DMS79 treated with DMSO at 0.1 percent for 48 hours (cell line): ENCODE results near the gene LCMT1.
"Not testable (repeated sequence)": the region's sequence is repeated elsewhere in the genome, so short reads cannot be mapped to it uniquely, and the experiment has no call there.

ENCODE experiments used
- DNase-seq: peaks from one replicate; lab custom pipeline; 2025; lab: John Stamatoyannopoulos, UW

Gene LCMT1

GRCh38 chr16:25143928-25144327, 32.4 kb downstream of the LCMT1 start:
- DNase-seq, result no peak

GRCh38 chr16:25148568-25149215, 37.1 kb downstream of the LCMT1 start:
- no peak for DNase-seq

GRCh38 chr16:25151996-25152395, 40.5 kb downstream of the LCMT1 start:
- no peak for DNase-seq

GRCh38 chr16:25155553-25156460, 44.3 kb downstream of the LCMT1 start:
- DNase-seq, result no peak

GRCh38 chr16:25157271-25157875, 45.8 kb downstream of the LCMT1 start:
- peak; percentile 39 for DNase-seq

DNA sequence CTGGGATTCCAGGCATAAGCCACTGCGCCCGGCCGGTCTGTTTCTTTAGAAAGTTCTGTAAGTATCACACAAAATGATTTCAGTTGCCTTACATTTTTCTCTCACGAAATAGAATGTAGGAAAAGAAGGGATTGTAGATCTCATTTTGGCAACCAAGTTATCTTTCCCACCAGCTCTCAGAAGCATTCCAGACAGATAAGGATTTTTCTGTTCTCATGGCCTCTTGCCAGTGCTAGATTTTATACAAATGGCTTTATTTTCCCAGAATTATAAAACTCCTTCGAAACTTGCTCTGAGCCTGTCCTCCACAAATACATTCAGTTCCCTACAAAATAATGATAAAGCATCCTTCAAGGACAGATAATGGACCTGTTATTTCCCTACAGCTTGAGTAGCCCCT, 46.9 kb downstream of the LCMT1 start:
- no peak for DNase-seq

DNA sequence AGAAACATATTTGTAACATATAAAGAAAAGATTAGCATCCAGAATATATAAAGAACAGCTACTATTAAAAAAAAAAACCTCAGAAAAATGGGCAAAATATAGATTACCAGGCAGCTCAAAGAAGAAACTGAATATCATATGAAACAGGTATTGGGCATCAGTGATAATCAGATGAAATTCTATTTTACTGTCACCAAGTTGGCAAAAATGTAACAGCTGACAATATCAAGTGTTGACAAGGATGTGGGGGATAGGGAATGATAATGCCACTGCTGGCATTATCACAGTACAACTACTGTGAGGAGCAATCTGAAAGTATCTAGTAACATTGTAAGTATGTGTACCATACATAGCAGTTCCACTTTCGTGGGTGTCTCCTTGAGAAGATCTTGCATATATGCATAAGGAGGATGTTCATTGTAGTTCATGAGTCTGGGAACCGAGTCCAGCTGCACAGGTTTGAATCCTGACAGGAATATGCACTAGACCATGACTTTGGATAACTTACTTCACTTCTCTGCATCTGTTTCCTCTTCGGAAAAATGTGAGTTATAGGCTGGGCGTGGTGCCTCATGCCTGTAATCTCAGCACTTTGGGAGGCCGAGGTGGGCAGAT, 50.3 kb downstream of the LCMT1 start:
- DNase-seq, result no peak

DNA sequence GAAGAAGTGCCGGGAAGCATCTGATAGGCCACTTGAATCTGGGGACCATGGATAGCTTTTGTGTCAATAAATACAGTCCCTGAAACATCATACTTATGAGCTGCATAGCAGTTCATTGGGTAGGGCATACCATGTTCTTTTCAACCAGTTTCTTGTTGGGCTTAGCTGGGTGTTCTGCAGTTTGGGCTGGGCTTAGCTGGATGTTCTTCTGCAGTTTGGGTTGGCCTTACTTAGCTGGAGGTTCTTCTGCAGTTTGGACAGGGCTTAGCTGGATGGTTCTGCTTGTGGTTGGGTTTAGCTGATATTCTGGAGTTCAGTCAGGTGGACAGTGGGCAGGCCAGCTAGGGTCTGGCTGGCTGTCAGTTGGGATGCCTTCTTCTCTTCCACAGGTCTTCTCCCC, 52.1 kb downstream of the LCMT1 start:
- no peak for DNase-seq

- DNase-seq, result no peak
Observed at GRCh38 chr16:25165284-25165683, 53.7 kb downstream of the LCMT1 start.

DNA sequence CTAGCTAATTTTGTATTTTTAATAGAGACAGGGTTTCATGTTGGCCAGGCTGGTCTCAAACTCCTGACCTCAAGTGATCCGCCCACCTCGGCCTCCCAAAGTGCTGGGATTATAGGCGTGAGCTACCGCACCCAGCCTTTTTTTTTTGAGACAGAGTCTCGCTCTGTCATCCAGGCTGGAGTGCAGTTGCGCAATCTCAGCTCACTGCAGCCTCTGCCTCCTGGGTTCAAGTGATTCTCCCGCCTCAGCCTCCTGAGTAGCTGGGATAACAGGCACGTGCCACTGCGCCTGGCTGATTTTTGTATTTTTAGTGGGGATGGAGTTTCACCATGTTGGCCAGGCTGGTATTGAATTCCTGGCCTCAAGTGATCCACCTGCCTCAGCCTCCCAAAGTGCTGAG, 56.4 kb downstream of the LCMT1 start:
- not testable (repeated sequence) for DNase-seq

- DNase-seq, result no peak
Observed at GRCh38 chr16:25171390-25171789, 59.8 kb downstream of the LCMT1 start.

- no peak for DNase-seq
Observed at GRCh38 chr16:25172831-25173230, 61.3 kb downstream of the LCMT1 start.

GRCh38 chr16:25174285-25174684, 62.7 kb downstream of the LCMT1 start:
- no peak for DNase-seq

- no peak for DNase-seq
Observed at GRCh38 chr16:25176136-25176535, 64.6 kb downstream of the LCMT1 start.

GRCh38 chr16:25177512-25177830, 65.9 kb downstream of the LCMT1 start:
- no peak for DNase-seq

DNA sequence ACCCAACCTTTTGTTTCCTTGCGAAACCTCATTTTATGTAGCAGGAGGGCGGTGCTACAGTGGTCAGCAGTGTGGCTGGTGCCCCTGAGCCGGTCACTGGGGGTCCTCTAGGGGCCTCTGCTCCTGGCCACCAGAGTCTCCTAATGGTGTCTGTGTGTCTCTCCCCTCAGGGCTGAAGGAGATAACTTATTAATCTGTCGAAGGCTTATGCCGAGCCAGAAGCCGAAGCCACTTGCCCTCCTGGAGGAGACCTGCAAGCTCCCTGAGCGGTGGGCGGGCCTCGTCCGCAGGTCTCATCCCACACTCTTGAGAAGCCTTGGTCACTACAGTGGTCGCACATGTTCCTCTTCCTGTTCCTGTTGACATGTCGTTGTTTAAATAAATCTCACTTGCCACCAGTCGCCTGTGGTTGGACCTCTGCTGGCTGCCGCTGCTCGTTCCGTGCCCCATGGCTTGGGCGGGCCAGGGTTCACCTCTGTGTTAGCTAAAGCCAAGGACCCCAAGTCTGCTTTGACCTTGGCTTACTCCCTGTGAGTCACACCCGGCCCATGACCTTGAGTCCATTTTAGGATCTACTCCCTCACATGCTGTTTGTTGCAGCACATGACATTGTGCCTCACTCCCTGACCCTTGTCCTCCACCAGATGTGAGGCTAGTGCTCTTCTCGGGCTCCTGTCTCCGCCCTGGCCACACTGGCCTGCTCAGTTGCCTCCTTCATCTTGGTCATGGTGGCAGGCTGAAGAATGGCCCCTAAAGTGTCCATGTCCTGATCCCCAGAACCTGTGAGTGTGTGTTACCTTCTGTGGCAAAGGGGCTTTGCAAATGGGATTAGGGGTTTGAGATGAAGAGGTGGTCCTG, 66.5 kb downstream of the LCMT1 start:
- no peak for DNase-seq

DNA sequence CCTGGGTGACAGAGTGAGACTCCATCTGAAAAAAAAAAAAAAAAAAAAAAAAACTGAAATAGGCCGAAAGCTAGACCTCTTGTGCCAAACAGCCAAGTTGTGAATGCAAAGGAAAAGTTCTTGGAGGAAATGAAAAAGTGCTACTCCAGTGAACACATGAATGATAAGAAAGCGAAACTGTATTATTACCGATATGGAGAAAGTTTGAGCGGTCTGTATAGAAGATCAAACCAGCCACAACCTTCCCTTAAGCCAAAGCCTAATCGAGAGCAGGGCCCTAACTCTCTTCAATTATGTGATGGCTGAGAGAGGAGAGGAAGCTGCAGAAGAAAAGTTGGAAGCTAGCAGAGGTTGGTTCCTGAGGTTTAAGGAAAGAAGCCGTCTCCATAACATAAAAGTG, 69.7 kb downstream of the LCMT1 start:
- DNase-seq, result not testable (repeated sequence)

GRCh38 chr16:25184771-25185170, 73.2 kb downstream of the LCMT1 start:
- DNase-seq, result no peak

- no peak for DNase-seq
Observed at GRCh38 chr16:25187491-25187795, 75.9 kb downstream of the LCMT1 start.

- DNase-seq, result no peak
Observed at GRCh38 chr16:25189305-25189704, 77.8 kb downstream of the LCMT1 start.

- DNase-seq, result peak; percentile 21
Observed at GRCh38 chr16:25192096-25192495, 80.6 kb downstream of the LCMT1 start.

DNA sequence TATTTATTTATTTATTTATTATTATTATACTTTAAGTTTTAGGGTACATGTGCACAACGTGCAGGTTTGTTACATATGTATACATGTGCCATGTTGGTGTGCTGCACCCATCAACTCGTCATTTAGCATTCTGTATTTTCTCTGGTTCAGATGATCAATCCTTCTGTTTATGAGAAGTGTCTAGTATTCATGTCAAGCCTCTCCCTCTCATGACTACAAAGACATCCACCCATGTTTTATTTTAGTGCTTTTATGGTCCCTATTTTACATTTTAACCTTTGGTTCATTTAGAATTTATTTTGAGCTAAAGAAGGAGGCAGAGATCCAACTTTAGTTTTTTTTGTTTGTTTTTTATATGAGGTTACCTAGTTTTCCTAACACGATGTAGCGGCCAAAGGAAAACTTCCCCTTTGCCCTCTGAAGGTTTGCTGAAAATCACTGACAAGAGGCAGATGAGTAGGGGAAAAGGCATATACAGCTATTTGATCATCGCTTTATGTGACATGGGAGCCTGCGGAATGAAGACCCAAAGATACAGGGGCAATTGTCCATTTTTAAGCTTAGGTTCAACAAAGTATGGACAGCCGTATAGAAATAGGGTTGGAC, 82.8 kb downstream of the LCMT1 start:
- no peak for DNase-seq
